Tibial nerve (tissue), 3 donors: ENCODE results near the gene SLC27A1.

Source experiments
- EP300 ChIP-seq, 2 donors: sonication (generic); formaldehyde crosslinking; IDR thresholded peaks; one replicate each; pipeline ENCODE4 v1.6.1; 2017; ENCODE audit warnings: antibody characterized with exemption in 2 of 2, mild to moderate bottlenecking in 1 of 2
- POLR2A ChIP-seq, 2 donors: fragments of 450-650 bp; IDR thresholded peaks; one replicate each; pipeline ENCODE4 v1.6.1; 2017; ENCODE audit warnings: antibody characterized with exemption in 2 of 2, mild to moderate bottlenecking in 2 of 2, moderate library complexity in 2 of 2

DNA sequence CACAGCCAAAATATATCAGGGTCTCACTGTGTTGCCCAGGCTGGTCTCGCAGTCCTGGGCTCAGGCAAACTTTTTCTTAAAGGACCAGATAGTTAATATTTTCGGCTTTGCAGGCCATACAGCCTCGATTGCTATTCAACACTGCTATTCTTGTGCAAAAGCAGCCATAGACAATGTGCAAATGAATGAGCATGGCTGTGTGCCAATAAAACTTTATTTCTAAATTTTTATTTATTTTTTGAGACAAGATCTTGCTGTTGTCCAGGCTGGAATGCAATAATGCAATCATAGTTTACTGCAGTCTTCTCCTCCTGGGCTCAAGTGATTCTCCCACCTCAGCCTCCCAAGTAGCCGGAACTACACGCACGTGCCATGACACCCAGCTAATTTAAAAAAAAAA, 32.9 kb downstream of the SLC27A1 start:
- TF ChIP-seq EP300 (IDR thresholded peaks at IDR 0.05) (no peak), POLR2A (IDR thresholded peaks at IDR 0.05) (no peak)
